C4-2B (cell line): ENCODE results near the gene AOAH.

ENCODE experiments used
- H3K27ac ChIP-seq: fragments of 450-650 bp; 2 replicates; pipeline ENCODE4 v1.5.1; 2017
- ZFX ChIP-seq: fragments of 450-650 bp; IDR thresholded peaks from 2 replicates; pipeline ENCODE4 v1.6.1; 2017
- TF ChIP-seq, protein P1 (sequence below): fragments of 450-650 bp; conservative IDR thresholded peaks from 2 replicates; pipeline ENCODE4 v1.5.1; 2017; ENCODE audit warnings: mild to moderate bottlenecking

AOAH gene

GRCh38 chr7:36638140-36638539 is 86.2 kb downstream of the AOAH start:
- TF ChIP-seq, protein P1, sequence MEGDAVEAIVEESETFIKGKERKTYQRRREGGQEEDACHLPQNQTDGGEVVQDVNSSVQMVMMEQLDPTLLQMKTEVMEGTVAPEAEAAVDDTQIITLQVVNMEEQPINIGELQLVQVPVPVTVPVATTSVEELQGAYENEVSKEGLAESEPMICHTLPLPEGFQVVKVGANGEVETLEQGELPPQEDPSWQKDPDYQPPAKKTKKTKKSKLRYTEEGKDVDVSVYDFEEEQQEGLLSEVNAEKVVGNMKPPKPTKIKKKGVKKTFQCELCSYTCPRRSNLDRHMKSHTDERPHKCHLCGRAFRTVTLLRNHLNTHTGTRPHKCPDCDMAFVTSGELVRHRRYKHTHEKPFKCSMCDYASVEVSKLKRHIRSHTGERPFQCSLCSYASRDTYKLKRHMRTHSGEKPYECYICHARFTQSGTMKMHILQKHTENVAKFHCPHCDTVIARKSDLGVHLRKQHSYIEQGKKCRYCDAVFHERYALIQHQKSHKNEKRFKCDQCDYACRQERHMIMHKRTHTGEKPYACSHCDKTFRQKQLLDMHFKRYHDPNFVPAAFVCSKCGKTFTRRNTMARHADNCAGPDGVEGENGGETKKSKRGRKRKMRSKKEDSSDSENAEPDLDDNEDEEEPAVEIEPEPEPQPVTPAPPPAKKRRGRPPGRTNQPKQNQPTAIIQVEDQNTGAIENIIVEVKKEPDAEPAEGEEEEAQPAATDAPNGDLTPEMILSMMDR = no peak
- TF ChIP-seq ZFX = no peak

GRCh38 chr7:36637417-36637816 is 86.9 kb downstream of the AOAH start:
- no peak for TF ChIP-seq ZFX
- TF ChIP-seq, protein P1 = no peak
- H3K27ac ChIP-seq = no peak overlapping the region

More at GRCh38 chr7:36638140-36638539, 86.2 kb downstream of the AOAH start:
- no peak overlapping the region for H3K27ac ChIP-seq

DNA sequence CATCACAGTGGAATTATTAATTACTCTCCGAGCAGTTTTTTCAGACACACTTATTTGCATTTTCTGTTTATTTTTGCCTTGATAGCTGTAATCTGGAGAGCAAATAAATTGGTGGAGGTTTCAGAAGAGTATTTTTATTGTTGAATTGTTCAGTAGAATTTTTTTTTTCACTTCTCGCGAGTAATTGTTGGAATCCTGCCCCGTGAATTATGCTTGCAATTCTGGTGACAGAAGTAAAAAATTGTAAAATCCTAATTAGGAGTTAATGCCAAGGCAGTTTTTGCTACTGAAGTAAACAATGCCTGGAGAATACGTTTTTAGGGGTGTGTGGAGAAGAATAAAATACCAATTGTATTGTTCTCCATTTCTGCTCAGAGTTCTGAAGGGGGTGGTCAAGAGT is 88.2 kb downstream of the AOAH start:
- TF ChIP-seq, protein P1 = no peak
- no peak for TF ChIP-seq ZFX
- H3K27ac ChIP-seq = no peak overlapping the region

DNA sequence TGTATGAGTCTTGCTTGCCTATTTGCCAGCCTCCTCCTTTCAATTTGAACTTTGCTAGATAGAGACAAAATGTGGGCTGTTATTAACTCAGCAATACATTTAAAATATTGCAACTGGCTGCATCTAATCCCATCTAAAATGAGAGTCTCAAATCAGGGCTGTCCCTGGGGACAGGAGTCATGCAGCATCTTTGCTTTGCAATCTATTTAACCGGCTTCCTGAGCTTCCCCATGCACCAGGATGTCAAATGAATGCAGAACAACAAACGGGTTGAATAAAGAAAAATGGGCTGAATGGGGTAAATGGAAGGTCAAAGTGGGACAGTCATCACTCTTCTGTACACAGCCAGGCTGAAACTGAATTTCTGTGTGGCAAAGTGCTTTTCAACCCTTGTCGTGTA is 89.2 kb downstream of the AOAH start:
- no peak overlapping the region for H3K27ac ChIP-seq
- TF ChIP-seq ZFX = no peak
- TF ChIP-seq, protein P1 = no peak

GRCh38 chr7:36633377-36633776 is 90.9 kb downstream of the AOAH start:
- TF ChIP-seq, protein P1 = no peak
- TF ChIP-seq ZFX = no peak
- H3K27ac ChIP-seq = no peak overlapping the region

- TF ChIP-seq, protein P1 = no peak
- no peak for TF ChIP-seq ZFX
Observed at GRCh38 chr7:36630112-36630650, 94.1 kb downstream of the AOAH start.

GRCh38 chr7:36629351-36629750 is 94.9 kb downstream of the AOAH start:
- H3K27ac ChIP-seq = no peak overlapping the region
- no peak for TF ChIP-seq ZFX
- TF ChIP-seq, protein P1 = no peak

More at GRCh38 chr7:36630112-36630650, 94.1 kb downstream of the AOAH start:
- no peak overlapping the region for H3K27ac ChIP-seq
